GM23338 (cell line): ENCODE results near the gene NUP214. TPM values are rescaled to one million over a fixed set of nuclear protein-coding genes. Genes with fewer than 3 reads are reported as not detected.

Experiments used
- ATAC-seq: fragments of 200-7000 bp; cut with Tn5 transposase; 3 replicates; pipeline ENCODE4 v1.9.1; 2020
- DNase-seq: peaks from one replicate; pipeline ENCODE4 v3.0.0-alpha.2; 2015; ENCODE audit warnings: low spot score
- H2AFZ ChIP-seq: fragments of 200-600 bp; sonication (generic); 2 replicates; pipeline ENCODE4 v1.8.0; 2016; ENCODE audit warnings: antibody characterized with exemption, mild to moderate bottlenecking, moderate library complexity
- H3F3A ChIP-seq: fragments of 200-600 bp; sonication (generic); replicated peaks from 2 replicates; pipeline ENCODE4 v1.8.0; 2017; ENCODE audit warnings: antibody characterized with exemption, mixed run types, low read depth
- H3K27ac ChIP-seq: fragments of 200-600 bp; sonication (generic); 2 replicates; pipeline ENCODE4 v1.6.1; 2016; ENCODE audit warnings: low read depth
- H3K27me3 ChIP-seq: fragments of 200-600 bp; sonication (generic); 2 replicates; pipeline ENCODE4 v1.8.0; 2016; ENCODE audit warnings: mild to moderate bottlenecking, mixed run types, moderate library complexity; ENCODE audit not compliant: insufficient read depth
- H3K36me3 ChIP-seq: fragments of 200-600 bp; sonication (generic); 2 replicates; pipeline ENCODE4 v1.8.0; 2016; ENCODE audit warnings: mild to moderate bottlenecking; ENCODE audit not compliant: insufficient read depth
- H3K4me1 ChIP-seq: fragments of 200-600 bp; sonication (generic); 2 replicates; pipeline ENCODE4 v1.8.0; 2016; ENCODE audit warnings: mild to moderate bottlenecking, moderate library complexity; ENCODE audit not compliant: insufficient read depth
- H3K4me2 ChIP-seq: fragments of 200-600 bp; sonication (generic); 2 replicates; pipeline ENCODE4 v1.7.1; 2017; ENCODE audit warnings: mixed run types
- H3K4me3 ChIP-seq: fragments of 200-600 bp; sonication (generic); 2 replicates; pipeline ENCODE4 v1.6.1; 2016; ENCODE audit warnings: mixed run types
- H3K79me2 ChIP-seq: fragments of 200-600 bp; sonication (generic); replicated peaks from 2 replicates; pipeline ENCODE4 v1.8.0; 2017; ENCODE audit warnings: mild to moderate bottlenecking; ENCODE audit not compliant: insufficient read depth
- H3K9me2 ChIP-seq: fragments of 200-600 bp; sonication (generic); 2 replicates; pipeline ENCODE4 v1.8.0; 2017; ENCODE audit not compliant: insufficient read depth
- H4K20me1 ChIP-seq: fragments of 200-600 bp; sonication (generic); replicated peaks from 2 replicates; pipeline ENCODE4 v1.8.0; 2017; ENCODE audit warnings: mild to moderate bottlenecking; ENCODE audit not compliant: insufficient read depth
- H3K27ac Mint-ChIP-seq: 2 replicates; pipeline ENCODE4 v1.8.0; 2020; ENCODE audit warnings: inconsistent platforms, mild to moderate bottlenecking, moderate library complexity, mixed read lengths
- H3K27me3 Mint-ChIP-seq: 3 replicates; pipeline ENCODE4 v1.8.0; 2022; ENCODE audit warnings: low read depth, mild to moderate bottlenecking, moderate library complexity, mixed read lengths, inconsistent platforms; ENCODE audit not compliant: insufficient read depth, poor library complexity
- H3K36me3 Mint-ChIP-seq: 3 replicates; pipeline ENCODE4 v1.8.0; 2021; ENCODE audit warnings: low read depth, mild to moderate bottlenecking, inconsistent platforms, moderate library complexity, mixed read lengths
- H3K4me1 Mint-ChIP-seq: 3 replicates; pipeline ENCODE4 v1.8.0; 2020; ENCODE audit warnings: mild to moderate bottlenecking, inconsistent platforms, mixed read lengths
- H3K4me3 Mint-ChIP-seq: 3 replicates; pipeline ENCODE4 v1.8.0; 2021; ENCODE audit warnings: moderate library complexity, mild to moderate bottlenecking, inconsistent platforms, mixed read lengths
- H3K9me3 Mint-ChIP-seq: 3 replicates; pipeline ENCODE4 v1.8.0; 2020; ENCODE audit warnings: moderate library complexity, mild to moderate bottlenecking, inconsistent platforms, mixed read lengths
- EZH2 ChIP-seq: fragments of 200-600 bp; sonication (generic); IDR thresholded peaks from one replicate; pipeline ENCODE4 v1.8.0; 2017; ENCODE audit warnings: antibody characterized with exemption, mild to moderate bottlenecking, low read depth; ENCODE audit not compliant: unreplicated experiment
- POLR2AphosphoS5 ChIP-seq: IDR thresholded peaks from 2 replicates; pipeline ENCODE4 v1.6.1; 2016; ENCODE audit warnings: antibody characterized with exemption, low read depth
- STAT1 ChIP-seq: IDR thresholded peaks from one replicate; pipeline ENCODE4 v1.6.1; 2016; ENCODE audit warnings: antibody characterized with exemption; ENCODE audit not compliant: unreplicated experiment
- ZNF114 ChIP-seq: fragments of 250-450 bp; sonication (Bioruptor Pico); IDR thresholded peaks from 2 replicates; pipeline ENCODE4 v1.5.0; 2020; ENCODE audit warnings: mild to moderate bottlenecking, moderate library complexity
- polyA plus RNA-seq: library from polyadenylated mRNA; unstranded; fragments of >200 nt; fragmentation: Nextera tagmentation; extraction: Ambion mirVana; gene quantifications from 2 replicates; pipeline ENCODE4 v1.2.1, GENCODE V29; 2016
- total RNA-seq: library from RNA; depleted of rRNA; stranded (reverse); fragments of >200 nt; shearing (Covaris generic); gene quantifications from 2 replicates; pipeline ENCODE4 v1.2.3, GENCODE V29; 2014
- TF ChIP-seq, protein P1 (sequence below), 2 experiments: fragments of 200-600 bp in 1 of 2; sonication (generic) in 1 of 2; conservative IDR thresholded peaks; 2 replicates each; pipeline versions ENCODE4 v1.5.1 to v1.6.1; 2016 to 2017; ENCODE audit warnings: antibody characterized with exemption in 2 of 2, low read depth in 2 of 2, mild to moderate bottlenecking in 2 of 2, moderate library complexity in 1 of 2
- TF ChIP-seq, protein P2 (sequence below): fragments of 250-450 bp; sonication (Bioruptor Pico); IDR thresholded peaks from 2 replicates; pipeline ENCODE4 v1.5.0; 2020; ENCODE audit warnings: mild to moderate bottlenecking, moderate library complexity
- TF ChIP-seq, protein P3 (sequence below): IDR thresholded peaks from one replicate; pipeline ENCODE4 v1.6.1; 2018; ENCODE audit warnings: antibody characterized with exemption; ENCODE audit not compliant: unreplicated experiment

The NUP214 gene
- total and polyA plus RNA-seq, 2 experiments from 2014 or later = 36.0 to 57.0 TPM

DNA sequence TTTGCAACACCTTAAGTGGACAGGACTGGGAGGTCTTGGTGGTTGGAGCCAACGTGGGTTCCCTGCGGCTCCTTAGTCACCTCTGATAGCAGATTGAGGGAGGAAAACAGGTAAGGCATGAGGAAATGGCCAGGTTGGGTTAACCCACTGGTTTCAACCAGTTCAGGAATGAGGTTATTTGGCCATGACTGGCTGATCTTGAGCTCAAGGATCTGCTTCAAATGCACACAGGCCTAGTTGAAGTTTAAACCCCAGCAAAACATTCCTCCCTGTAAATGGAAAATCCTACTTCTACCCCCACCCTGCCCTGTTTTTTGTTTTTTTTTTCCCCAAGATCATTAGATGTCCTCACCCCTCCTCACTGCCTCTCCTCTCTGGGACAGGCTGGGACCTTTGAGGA, 3.2 kb upstream of the NUP214 start:
- no peak overlapping the region for H3K4me3 ChIP-seq

More for the DNA sequence above, 3.2 kb upstream of the NUP214 start:
- Histone ChIP-seq H2AFZ (no peak overlapping the region), H3K4me2 (no peak overlapping the region), H4K20me1 (no peaks in the 10 kb centered on the region; the same call in none of the 2 replicates), H3K27ac (no peak overlapping the region), H3K79me2 (peaks cover 16% of the 10 kb centered on the region), H3K9me2 (no peaks in the 10 kb centered on the region), H3K4me1 (peaks cover 7% of the 10 kb centered on the region), H3K27me3 (no peaks in the 10 kb centered on the region), H3K36me3 (peaks cover 23% of the 10 kb centered on the region), H3F3A (peaks cover 13% of the 10 kb centered on the region; the same call in 1 of the 2 replicates)
- H3K9me3 Mint-ChIP-seq = no peaks in the 10 kb centered on the region
- no peak for TF ChIP-seq STAT1
- no peak for TF ChIP-seq ZNF114 (CRISPR knock-in tag)
- no peak for TF ChIP-seq EZH2
- TF ChIP-seq, protein P1, sequence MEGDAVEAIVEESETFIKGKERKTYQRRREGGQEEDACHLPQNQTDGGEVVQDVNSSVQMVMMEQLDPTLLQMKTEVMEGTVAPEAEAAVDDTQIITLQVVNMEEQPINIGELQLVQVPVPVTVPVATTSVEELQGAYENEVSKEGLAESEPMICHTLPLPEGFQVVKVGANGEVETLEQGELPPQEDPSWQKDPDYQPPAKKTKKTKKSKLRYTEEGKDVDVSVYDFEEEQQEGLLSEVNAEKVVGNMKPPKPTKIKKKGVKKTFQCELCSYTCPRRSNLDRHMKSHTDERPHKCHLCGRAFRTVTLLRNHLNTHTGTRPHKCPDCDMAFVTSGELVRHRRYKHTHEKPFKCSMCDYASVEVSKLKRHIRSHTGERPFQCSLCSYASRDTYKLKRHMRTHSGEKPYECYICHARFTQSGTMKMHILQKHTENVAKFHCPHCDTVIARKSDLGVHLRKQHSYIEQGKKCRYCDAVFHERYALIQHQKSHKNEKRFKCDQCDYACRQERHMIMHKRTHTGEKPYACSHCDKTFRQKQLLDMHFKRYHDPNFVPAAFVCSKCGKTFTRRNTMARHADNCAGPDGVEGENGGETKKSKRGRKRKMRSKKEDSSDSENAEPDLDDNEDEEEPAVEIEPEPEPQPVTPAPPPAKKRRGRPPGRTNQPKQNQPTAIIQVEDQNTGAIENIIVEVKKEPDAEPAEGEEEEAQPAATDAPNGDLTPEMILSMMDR (conservative IDR thresholded peaks at IDR 0.05; ENCODE audit: low read depth in 2 of 2) = no peak
- TF ChIP-seq POLR2AphosphoS5 = no peak
- TF ChIP-seq, protein P2, sequence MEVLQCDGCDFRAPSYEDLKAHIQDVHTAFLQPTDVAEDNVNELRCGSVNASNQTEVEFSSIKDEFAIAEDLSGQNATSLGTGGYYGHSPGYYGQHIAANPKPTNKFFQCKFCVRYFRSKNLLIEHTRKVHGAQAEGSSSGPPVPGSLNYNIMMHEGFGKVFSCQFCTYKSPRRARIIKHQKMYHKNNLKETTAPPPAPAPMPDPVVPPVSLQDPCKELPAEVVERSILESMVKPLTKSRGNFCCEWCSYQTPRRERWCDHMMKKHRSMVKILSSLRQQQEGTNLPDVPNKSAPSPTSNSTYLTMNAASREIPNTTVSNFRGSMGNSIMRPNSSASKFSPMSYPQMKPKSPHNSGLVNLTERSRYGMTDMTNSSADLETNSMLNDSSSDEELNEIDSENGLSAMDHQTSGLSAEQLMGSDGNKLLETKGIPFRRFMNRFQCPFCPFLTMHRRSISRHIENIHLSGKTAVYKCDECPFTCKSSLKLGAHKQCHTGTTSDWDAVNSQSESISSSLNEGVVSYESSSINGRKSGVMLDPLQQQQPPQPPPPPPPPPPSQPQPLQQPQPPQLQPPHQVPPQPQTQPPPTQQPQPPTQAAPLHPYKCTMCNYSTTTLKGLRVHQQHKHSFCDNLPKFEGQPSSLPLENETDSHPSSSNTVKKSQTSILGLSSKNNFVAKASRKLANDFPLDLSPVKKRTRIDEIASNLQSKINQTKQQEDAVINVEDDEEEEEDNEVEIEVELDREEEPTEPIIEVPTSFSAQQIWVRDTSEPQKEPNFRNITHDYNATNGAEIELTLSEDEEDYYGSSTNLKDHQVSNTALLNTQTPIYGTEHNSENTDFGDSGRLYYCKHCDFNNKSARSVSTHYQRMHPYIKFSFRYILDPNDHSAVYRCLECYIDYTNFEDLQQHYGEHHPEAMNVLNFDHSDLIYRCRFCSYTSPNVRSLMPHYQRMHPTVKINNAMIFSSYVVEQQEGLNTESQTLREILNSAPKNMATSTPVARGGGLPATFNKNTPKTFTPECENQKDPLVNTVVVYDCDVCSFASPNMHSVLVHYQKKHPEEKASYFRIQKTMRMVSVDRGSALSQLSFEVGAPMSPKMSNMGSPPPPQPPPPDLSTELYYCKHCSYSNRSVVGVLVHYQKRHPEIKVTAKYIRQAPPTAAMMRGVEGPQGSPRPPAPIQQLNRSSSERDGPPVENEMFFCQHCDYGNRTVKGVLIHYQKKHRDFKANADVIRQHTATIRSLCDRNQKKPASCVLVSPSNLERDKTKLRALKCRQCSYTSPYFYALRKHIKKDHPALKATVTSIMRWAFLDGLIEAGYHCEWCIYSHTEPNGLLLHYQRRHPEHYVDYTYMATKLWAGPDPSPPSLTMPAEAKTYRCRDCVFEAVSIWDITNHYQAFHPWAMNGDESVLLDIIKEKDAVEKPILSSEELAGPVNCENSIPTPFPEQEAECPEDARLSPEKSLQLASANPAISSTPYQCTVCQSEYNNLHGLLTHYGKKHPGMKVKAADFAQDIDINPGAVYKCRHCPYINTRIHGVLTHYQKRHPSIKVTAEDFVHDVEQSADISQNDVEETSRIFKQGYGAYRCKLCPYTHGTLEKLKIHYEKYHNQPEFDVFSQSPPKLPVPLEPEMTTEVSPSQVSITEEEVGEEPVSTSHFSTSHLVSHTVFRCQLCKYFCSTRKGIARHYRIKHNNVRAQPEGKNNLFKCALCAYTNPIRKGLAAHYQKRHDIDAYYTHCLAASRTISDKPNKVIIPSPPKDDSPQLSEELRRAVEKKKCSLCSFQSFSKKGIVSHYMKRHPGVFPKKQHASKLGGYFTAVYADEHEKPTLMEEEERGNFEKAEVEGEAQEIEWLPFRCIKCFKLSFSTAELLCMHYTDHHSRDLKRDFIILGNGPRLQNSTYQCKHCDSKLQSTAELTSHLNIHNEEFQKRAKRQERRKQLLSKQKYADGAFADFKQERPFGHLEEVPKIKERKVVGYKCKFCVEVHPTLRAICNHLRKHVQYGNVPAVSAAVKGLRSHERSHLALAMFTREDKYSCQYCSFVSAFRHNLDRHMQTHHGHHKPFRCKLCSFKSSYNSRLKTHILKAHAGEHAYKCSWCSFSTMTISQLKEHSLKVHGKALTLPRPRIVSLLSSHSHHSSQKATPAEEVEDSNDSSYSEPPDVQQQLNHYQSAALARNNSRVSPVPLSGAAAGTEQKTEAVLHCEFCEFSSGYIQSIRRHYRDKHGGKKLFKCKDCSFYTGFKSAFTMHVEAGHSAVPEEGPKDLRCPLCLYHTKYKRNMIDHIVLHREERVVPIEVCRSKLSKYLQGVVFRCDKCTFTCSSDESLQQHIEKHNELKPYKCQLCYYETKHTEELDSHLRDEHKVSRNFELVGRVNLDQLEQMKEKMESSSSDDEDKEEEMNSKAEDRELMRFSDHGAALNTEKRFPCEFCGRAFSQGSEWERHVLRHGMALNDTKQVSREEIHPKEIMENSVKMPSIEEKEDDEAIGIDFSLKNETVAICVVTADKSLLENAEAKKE (CRISPR knock-in tag) = no peak
- TF ChIP-seq, protein P3, sequence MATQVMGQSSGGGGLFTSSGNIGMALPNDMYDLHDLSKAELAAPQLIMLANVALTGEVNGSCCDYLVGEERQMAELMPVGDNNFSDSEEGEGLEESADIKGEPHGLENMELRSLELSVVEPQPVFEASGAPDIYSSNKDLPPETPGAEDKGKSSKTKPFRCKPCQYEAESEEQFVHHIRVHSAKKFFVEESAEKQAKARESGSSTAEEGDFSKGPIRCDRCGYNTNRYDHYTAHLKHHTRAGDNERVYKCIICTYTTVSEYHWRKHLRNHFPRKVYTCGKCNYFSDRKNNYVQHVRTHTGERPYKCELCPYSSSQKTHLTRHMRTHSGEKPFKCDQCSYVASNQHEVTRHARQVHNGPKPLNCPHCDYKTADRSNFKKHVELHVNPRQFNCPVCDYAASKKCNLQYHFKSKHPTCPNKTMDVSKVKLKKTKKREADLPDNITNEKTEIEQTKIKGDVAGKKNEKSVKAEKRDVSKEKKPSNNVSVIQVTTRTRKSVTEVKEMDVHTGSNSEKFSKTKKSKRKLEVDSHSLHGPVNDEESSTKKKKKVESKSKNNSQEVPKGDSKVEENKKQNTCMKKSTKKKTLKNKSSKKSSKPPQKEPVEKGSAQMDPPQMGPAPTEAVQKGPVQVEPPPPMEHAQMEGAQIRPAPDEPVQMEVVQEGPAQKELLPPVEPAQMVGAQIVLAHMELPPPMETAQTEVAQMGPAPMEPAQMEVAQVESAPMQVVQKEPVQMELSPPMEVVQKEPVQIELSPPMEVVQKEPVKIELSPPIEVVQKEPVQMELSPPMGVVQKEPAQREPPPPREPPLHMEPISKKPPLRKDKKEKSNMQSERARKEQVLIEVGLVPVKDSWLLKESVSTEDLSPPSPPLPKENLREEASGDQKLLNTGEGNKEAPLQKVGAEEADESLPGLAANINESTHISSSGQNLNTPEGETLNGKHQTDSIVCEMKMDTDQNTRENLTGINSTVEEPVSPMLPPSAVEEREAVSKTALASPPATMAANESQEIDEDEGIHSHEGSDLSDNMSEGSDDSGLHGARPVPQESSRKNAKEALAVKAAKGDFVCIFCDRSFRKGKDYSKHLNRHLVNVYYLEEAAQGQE = no peak
- H3K27ac Mint-ChIP-seq = no peak overlapping the region
- DNase-seq (no peak), ATAC-seq (no peak)
- H3K36me3 Mint-ChIP-seq = peaks cover 46% of the 10 kb centered on the region
- H3K4me3 Mint-ChIP-seq = no peak overlapping the region
- peaks cover 8% of the 10 kb centered on the region; the same call in 1 of the 3 replicates for H3K4me1 Mint-ChIP-seq
- peaks cover 15% of the 10 kb centered on the region for H3K27me3 Mint-ChIP-seq
